Measurements from ENCODE around the gene AGPAT1. TPM values are rescaled to one million over a fixed set of nuclear protein-coding genes. Genes with fewer than 3 reads are reported as not detected.
"Not testable (repeated sequence)": the region's sequence is repeated elsewhere in the genome, so short reads cannot be mapped to it uniquely, and the experiment has no call there.

Gene AGPAT1
- polyA plus RNA-seq (2013, experiment 1 of 2; ENCODE audit: insufficient read length) = 125 TPM
- 112 TPM for polyA plus RNA-seq (2013, experiment 2 of 2; ENCODE audit: insufficient read length)

DNA sequence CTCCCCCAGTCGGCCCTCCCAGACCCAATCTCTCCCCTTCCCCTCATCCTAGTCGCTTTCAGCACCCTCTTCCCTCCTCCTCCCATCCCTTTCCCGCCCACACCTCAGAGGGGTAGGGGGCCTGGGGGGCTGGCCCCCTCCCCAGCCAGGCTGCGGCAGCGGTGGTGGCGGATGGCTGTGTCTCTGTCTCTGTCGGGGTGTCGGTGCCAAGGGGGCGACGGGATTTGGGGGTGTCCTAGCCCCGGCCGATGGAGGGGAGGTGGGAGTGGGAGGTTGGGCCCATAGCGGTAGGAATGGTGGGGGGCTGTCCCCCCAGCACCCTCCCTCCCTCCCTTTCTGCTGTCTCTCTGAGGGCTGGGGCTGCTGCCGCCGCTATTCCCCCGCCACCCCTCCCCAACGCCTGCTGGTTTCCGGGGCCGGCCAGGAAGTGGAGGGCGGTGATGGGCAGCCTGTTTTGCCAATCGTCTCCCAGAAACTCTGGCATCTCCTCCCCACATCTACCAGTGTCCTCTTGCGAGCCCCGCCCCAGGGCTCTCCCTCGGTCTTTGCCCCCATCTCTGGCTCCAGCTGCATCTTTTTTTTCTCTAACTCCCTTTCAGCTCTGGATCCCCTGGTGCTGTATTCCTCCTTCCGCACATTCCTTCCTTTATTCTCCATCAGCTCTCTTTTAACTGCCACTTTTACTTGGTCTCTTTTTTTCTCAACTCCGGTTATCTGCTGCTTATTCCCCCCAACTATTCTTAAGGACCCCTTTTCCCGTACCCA is at the start of gene AGPAT1:
Gene AGPAT1 (minus strand): TSS at position 374 of the 765 bp plus-strand sequence. CDS start 4,588 bp downstream, outside the sequence.
- DNase-seq = peak; percentile 98

- DNase-seq = no peak
Observed at GRCh38 chr6:32224696-32225095, 48.8 kb upstream of the AGPAT1 start.

- no peak for DNase-seq
Observed at GRCh38 chr6:32223258-32224235, 47.7 kb upstream of the AGPAT1 start, which contains the start of gene NOTCH4. TSS of gene NOTCH4 (minus strand) at chr6:32224067. CDS start at chr6:32223928, 139 bp downstream.

GRCh38 chr6:32222333-32223230 is 46.7 kb upstream of the AGPAT1 start:
- DNase-seq = no peak

DNA sequence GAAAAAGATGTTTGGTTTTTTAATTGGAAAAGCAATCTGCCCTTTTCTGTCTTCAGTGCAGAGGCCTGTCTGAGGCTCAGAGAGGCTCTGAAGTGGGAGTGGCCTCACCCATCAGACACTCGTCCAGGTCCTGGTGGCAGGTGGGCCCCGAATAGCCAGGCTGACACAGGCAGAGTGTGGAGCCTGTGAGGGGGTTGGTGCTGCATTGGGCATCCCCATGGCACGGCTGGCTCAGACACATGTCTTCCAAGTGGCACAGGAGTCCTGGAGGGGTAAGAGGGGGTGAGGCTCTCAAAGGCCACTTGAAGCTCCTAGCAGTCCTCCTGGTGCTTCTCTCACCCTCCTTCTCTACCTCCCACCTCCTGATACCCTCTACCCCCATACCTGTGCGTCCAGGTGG is 44.1 kb upstream of the AGPAT1 start:
- DNase-seq = no peak

- DNase-seq = no peak
Observed at GRCh38 chr6:32218167-32218566, 42.3 kb upstream of the AGPAT1 start.

GRCh38 chr6:32216998-32217397 is 41.1 kb upstream of the AGPAT1 start:
- no peak for DNase-seq

GRCh38 chr6:32216285-32216684 is 40.4 kb upstream of the AGPAT1 start:
- DNase-seq = no peak

- DNase-seq = no peak
Observed at GRCh38 chr6:32215617-32216016, 39.7 kb upstream of the AGPAT1 start.

GRCh38 chr6:32214126-32214525 is 38.2 kb upstream of the AGPAT1 start:
- no peak for DNase-seq

DNA sequence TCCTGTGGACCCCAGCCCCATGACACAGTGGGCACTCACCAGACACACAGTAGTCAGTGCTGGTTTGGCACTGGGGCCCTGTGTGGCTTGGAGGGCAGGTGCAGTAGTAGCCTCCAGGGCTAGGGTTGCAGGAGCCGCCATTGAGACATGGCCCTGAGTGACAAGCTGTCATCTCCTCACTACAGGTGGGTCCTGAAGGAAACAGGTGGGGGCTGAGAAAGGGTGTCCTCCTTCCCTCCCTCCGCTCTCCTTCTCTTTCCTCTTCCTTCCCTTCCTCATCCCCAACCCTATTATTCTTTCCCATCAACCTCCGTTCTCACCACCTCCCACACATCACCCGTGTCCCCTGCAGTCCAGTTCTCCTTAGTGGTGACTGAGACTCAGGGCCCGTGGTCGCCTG is 37.8 kb upstream of the AGPAT1 start:
- no peak for DNase-seq

DNA sequence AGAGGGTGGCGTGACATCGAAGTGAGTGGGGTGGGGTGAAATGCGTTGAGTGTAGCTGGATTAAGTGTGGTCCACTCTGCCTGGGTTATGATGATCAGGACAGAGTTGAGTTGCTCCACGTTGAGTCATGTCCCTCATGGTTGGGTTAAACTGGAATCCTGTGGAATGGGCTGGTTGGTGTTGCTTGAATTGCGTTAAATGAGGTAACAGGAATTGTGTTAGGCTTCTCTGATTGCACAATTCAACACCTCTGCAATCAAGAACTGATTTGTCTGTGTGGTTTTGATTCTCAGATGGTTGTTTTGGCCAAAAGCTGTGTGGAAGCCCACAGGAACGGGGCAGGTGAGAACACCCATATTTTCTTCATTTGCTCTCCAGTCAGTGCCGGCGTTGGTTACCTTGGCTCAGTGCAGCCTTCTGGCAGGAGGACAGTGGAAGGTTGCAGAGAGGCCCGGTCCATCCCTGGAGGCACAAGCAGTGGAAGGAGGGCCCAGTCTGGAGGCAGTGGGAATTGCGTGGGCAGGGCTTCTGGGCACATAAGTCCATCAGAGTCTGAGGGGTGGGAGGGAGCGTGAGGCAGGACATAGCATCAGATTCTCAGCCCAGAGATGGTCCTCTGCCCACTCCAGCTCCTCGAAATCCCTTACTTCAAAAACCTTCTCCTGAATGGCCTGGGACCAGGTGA is 36.3 kb upstream of the AGPAT1 start:
- no peak for DNase-seq

- DNase-seq = not testable (repeated sequence)
Observed at GRCh38 chr6:32211432-32211831, 35.5 kb upstream of the AGPAT1 start.

DNA sequence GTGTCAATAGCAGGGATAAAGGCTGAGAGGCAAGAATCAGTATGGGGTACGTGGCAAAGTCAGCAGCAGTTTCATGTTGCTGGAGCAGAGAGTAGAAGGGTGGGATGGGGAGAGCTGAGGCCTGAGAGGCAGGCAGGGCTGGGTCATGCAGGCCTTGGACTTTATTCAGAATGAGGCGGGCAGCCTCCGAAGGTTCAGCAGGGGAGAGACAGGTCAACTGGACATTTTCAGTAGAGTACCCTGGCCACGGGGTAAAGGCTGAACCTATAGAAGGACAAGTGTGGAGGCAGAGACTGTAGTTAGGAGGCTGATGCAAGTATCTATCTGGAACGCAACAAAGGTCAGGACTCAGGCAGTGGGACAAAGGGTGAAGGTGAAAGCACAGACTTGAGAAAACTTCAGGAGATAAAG is 34.3 kb upstream of the AGPAT1 start:
- no peak for DNase-seq

DNA sequence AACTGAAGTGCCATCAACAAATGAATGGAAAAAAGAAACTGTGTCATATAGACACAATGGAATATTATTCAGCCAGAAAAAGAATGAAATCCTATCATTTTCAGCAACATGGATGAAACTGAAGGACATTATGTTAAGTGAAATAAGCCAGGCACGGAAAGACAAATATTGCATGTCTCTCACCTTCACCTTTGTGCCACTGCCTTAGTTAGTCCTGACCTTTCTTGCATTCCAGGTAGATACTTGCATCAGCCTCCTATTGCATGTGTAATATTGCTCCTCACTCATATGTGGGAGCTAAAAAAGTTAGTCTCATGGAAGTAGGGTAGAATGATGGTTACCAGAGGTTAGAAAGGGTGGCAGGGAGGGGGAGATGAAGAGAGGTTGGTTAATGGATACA is 33.1 kb upstream of the AGPAT1 start:
- DNase-seq = no peak

DNA sequence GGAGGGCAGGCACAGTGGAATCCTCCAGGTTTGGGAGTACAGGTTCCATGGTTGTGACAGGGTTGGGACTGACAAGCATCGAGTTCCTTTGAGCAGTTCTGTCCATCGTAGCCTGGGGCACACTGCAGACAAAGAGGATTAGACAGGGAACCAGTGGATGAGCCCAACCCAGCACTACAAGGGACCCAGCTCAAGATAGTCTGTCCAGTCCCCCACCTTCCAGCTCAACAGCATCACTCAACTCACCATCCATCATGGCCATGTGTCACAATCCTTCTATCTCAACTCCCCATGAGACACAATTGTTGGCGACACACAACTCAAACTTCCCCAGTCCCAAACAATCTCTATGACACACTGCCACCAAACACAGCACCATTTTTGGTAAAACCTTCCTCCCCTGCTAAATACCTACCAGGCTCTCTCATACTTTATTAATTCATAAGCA is 28.4 kb upstream of the AGPAT1 start:
- DNase-seq = no peak

DNA sequence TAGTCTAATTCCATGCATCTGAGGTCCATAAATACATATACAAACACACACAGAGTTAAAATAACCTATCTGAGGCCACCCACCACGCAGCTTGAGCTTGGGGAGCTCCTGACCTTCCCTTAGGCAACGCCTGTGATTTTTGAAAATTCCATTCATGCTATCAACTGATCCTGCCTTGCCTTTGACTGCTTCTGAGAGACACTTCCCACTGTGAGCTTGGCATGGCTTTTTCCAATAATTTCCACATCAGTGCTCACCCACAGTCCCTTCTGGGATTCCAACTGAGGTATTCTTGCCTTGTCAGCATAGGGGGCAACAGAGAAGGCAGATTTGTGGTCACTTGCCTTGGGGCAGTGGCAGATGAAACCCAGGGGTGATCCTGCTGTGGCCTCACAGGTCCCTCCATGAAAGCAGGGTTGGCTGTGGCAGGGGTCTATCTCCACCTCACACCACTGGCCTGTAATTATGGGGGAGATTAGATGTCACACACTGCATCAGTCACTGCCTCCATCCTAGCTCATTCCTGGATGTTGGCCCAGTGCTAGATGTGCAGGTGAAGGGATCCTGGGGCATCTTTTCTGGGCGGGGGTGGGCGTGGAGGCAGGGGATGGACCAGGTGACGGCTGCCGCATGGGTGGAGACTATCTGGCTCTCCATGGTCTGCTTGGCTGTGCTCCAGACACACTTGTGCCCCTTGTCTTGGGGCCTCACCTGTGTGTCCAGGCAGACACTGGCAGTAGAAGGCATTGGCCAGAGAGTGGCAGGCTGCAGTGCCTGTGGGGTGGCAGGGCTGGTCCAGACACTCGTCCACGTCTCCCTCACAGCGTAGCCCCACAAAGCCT is 27.8 kb upstream of the AGPAT1 start:
- no peak for DNase-seq

DNA sequence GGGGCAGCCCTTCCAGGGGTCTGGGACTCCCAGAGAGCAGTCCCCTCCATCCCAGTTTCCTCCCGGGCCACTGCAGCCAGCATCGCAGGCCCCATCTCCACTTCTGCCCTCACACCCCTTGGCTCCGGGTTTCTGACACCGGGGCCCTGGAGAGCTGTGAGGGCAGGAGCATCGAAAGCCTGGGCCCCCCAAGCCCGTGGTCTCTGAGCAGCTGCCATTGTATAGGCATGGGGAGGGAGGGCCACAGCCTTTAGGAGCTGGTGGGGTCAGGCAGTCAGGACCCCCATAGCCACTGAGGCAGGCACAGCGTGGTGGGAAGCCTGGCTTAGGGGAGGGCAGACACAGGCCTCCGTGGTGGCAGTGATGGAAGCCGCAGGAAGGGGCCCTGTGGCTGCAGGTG is 26.3 kb upstream of the AGPAT1 start:
- no peak for DNase-seq

- no peak for DNase-seq
Observed at GRCh38 chr6:32200711-32201475, 25.0 kb upstream of the AGPAT1 start.

DNA sequence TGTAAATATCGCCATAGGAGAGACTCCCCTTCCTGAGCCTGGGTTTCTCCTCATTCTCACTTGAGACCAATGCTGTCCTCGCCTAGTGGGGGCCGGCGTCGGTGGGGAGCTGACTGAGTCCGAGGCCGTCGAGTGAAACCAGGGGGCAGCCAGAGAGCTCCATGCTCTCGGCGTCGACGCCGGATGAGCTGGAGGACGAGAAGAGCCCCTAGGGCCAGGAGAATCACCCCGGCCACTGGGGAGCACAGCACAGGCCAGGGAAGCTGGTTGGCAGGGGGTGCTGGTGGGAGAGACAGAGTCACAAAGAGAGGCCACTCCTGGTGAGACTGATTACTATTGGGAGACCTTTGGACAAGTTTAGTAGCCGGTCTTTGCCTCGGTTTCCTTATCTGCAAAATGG is 23.0 kb upstream of the AGPAT1 start:
- no peak for DNase-seq
